ENCODE results near the gene ATXN2. TPM values are rescaled to one million over a fixed set of nuclear protein-coding genes. Genes with fewer than 3 reads are reported as not detected.
"Not testable (repeated sequence)": the region's sequence is repeated elsewhere in the genome, so short reads cannot be mapped to it uniquely, and the experiment has no call there.

ATXN2 gene
- polyA plus RNA-seq, 1 experiment = 19.1 TPM

GRCh38 chr12:111505601-111506036, 93.5 kb downstream of the ATXN2 start:
- CTCF ChIA-PET = interaction anchor here (0.8 to 1.6 kb wide), 4 partner anchors 10 to 109 kb away, joined by 3 to 6 read pairs (median 4); no protein-coding TSS in a partner anchor

GRCh38 chr12:111503116-111503515, 96.0 kb downstream of the ATXN2 start:
- H3K27ac ChIP-seq (ENCODE audit: low read depth, low read length) = no peak overlapping the region
- H3K27me3 ChIP-seq (ENCODE audit: control insufficient read depth, insufficient read depth, low read length) = no peaks in the 10 kb centered on the region
- H3K9me3 ChIP-seq (ENCODE audit: control insufficient read depth, insufficient read depth, low read length) = no peaks in the 10 kb centered on the region
- CTCF ChIA-PET = interaction anchor here (2.1 to 2.2 kb wide), 2 partner anchors 51 to 106 kb away, joined by 8 to 9 read pairs; no protein-coding TSS in a partner anchor
- POLR2A ChIA-PET = interaction anchor here (0.5 to 1.3 kb wide), 2 partner anchors 14 to 175 kb away, joined by 3 to 4 read pairs; no protein-coding TSS in a partner anchor
- peak; percentile 58 for DNase-seq (ENCODE audit: low read depth, low spot score)
- H3K4me3 ChIP-seq (ENCODE audit: low read depth, low read length) = no peak overlapping the region
- TF ChIP-seq CTCF (IDR thresholded peaks at IDR 0.05; ENCODE audit: low read depth, low read length) = no peak

More at GRCh38 chr12:111505601-111506036, 93.5 kb downstream of the ATXN2 start:
- no peak overlapping the region for H3K27ac ChIP-seq (ENCODE audit: low read depth, low read length)
- no peaks in the 10 kb centered on the region for H3K9me3 ChIP-seq (ENCODE audit: control insufficient read depth, insufficient read depth, low read length)
- no peak for TF ChIP-seq CTCF (IDR thresholded peaks at IDR 0.05; ENCODE audit: low read depth, low read length)
- POLR2A ChIA-PET = no interaction called here
- H3K4me3 ChIP-seq (ENCODE audit: low read depth, low read length) = no peak overlapping the region
- H3K27me3 ChIP-seq (ENCODE audit: control insufficient read depth, insufficient read depth, low read length) = no peaks in the 10 kb centered on the region
- DNase-seq (ENCODE audit: low read depth, low spot score) = no peak

GRCh38 chr12:111494676-111495075, 104.4 kb downstream of the ATXN2 start:
- no peak overlapping the region for H3K27ac ChIP-seq (ENCODE audit: low read depth, low read length)
- 0 out of 2 replicates have a peak, but pooled peaks cover 2% of the 10 kb centered on the region for H3K9me3 ChIP-seq (ENCODE audit: control insufficient read depth, insufficient read depth, low read length)
- ChIA-PET CTCF (interaction anchor here (1.7 kb wide), 1 partner anchor 43 kb away, joined by 6 read pairs; no protein-coding TSS in a partner anchor), POLR2A (no interaction called here)
- TF ChIP-seq CTCF (IDR thresholded peaks at IDR 0.05; ENCODE audit: low read depth, low read length) = no peak
- DNase-seq (ENCODE audit: low read depth, low spot score) = no peak
- H3K4me3 ChIP-seq (ENCODE audit: low read depth, low read length) = no peak overlapping the region
- no peaks in the 10 kb centered on the region for H3K27me3 ChIP-seq (ENCODE audit: control insufficient read depth, insufficient read depth, low read length)

GRCh38 chr12:111492979-111493378, 106.1 kb downstream of the ATXN2 start:
- H3K27me3 ChIP-seq (ENCODE audit: control insufficient read depth, insufficient read depth, low read length); H3K4me3 ChIP-seq (ENCODE audit: low read depth, low read length); POLR2A ChIA-PET; DNase-seq (ENCODE audit: low read depth, low spot score); H3K27ac ChIP-seq (ENCODE audit: low read depth, low read length); H3K9me3 ChIP-seq (ENCODE audit: control insufficient read depth, insufficient read depth, low read length): not testable (repeated sequence)
- CTCF ChIA-PET = interaction anchor here (0.6 to 1.0 kb wide), 2 partner anchors 46 to 96 kb away, joined by 3 to 4 read pairs; no protein-coding TSS in a partner anchor

GRCh38 chr12:111488798-111489197, 110.3 kb downstream of the ATXN2 start:
- Histone ChIP-seq H3K4me3 (ENCODE audit: low read depth, low read length) (no peak overlapping the region), H3K9me3 (ENCODE audit: control insufficient read depth, insufficient read depth, low read length) (no peaks in the 10 kb centered on the region), H3K27me3 (ENCODE audit: control insufficient read depth, insufficient read depth, low read length) (no peaks in the 10 kb centered on the region), H3K27ac (ENCODE audit: low read depth, low read length) (no peak overlapping the region)
- no peak for DNase-seq (ENCODE audit: low read depth, low spot score)
- ChIA-PET CTCF (interaction anchor here (0.6 to 2.8 kb wide), 2 partner anchors 34 to 92 kb away, joined by 3 to 13 read pairs; no protein-coding TSS in a partner anchor), POLR2A (interaction anchor here (0.6 to 1.1 kb wide), 3 partner anchors 14 to 214 kb away, joined by 3 to 4 read pairs (median 3); no protein-coding TSS in a partner anchor)
- no peak for TF ChIP-seq CTCF (IDR thresholded peaks at IDR 0.05; ENCODE audit: low read depth, low read length)

All from AG04450 (cell line).